Brain microvascular endothelial cell (primary cell): ENCODE measurements around the gene ADCY5.

Experiments used
- DNase-seq: peaks from one replicate; pipeline ENCODE4 v3.0.0-alpha.2; 2020
- H3K27ac ChIP-seq: fragments of 250-450 bp; sonication (Bioruptor Pico); 2 replicates; pipeline ENCODE4 v1.5.1; 2020; ENCODE audit warnings: mild to moderate bottlenecking, moderate library complexity
- H3K27me3 ChIP-seq: fragments of 250-450 bp; sonication (Bioruptor Pico); replicated peaks from 2 replicates; pipeline ENCODE4 v1.5.1; 2020; ENCODE audit warnings: mild to moderate bottlenecking
- H3K36me3 ChIP-seq: fragments of 250-450 bp; sonication (Bioruptor Pico); replicated peaks from 2 replicates; pipeline ENCODE4 v1.5.1; 2020; ENCODE audit warnings: mild to moderate bottlenecking
- H3K4me3 ChIP-seq: 2 replicates; pipeline ENCODE4 v1.5.1; 2011; ENCODE audit warnings: low read depth, mild to moderate bottlenecking, control low read depth, low read length, moderate library complexity
- CTCF ChIP-seq: IDR thresholded peaks from 2 replicates; pipeline ENCODE4 v1.5.1; 2011; ENCODE audit warnings: low read depth, mild to moderate bottlenecking, moderate library complexity, low read length, control low read depth, inconsistent platforms; ENCODE audit errors: missing control alignments
- in situ Hi-C: cut with HindIII; loops from 2 replicates; pipeline ENCODE4 v1.10.0; 2017; ENCODE audit warnings: low sequenced_read_pairs, low pct_ligation_motif_present

The ADCY5 gene

DNA sequence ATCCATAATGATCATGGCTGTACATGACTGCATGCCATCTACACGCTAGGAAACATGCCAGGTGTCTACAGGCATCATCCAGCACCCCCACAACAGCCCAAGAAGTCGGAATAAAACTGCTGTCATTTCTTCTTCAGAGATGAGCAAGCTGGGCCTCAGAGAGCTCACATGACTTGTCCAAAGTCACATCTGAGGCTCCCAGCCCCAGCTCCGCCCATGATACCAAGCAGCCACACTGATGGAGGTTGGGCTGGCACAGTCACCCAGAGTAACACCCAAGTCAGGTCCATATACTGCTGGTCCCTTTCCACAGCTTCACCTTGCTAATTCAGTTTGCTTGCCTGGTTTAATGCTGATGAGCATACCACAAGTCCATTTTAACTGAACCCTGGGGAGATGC, 130.5 kb downstream of the ADCY5 start:
- no peak for DNase-seq
- H3K27me3 ChIP-seq = peaks cover 23% of the 10 kb centered on the region
- no peak overlapping the region for H3K4me3 ChIP-seq
- no peak overlapping the region for H3K27ac ChIP-seq
- TF ChIP-seq CTCF = no peak
- in situ Hi-C loops = no loop called here
- H3K36me3 ChIP-seq = no peaks in the 10 kb centered on the region

- Histone ChIP-seq H3K36me3 (no peaks in the 10 kb centered on the region), H3K27ac (no peak overlapping the region), H3K4me3 (no peak overlapping the region), H3K27me3 (peaks cover 18% of the 10 kb centered on the region)
- in situ Hi-C loops = no loop called here
- no peak for TF ChIP-seq CTCF
- no peak for DNase-seq
Measured at GRCh38 chr3:123317716-123318115, 131.2 kb downstream of the ADCY5 start.

DNA sequence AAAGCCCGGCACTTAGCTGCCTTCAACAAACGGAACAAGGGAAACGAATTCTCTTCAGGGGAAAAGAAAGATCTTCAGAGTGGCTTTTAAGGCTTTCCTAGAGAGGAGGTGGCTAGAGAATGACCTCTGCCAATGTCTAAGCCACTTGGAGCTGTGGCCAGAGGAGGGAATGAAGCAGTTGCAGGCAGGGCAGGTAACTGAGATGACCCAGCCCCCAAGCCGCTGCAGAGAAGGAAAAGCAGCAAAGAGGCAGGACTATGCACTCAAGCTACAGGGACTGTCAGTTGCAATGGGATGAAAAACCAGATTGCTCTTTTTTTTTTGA, 133.7 kb downstream of the ADCY5 start:
- in situ Hi-C loops = no loop called here
- Histone ChIP-seq H3K36me3 (no peaks in the 10 kb centered on the region), H3K4me3 (no peak overlapping the region), H3K27ac (no peak overlapping the region), H3K27me3 (peaks cover 10% of the 10 kb centered on the region)
- TF ChIP-seq CTCF = no peak
- no peak for DNase-seq

GRCh38 chr3:123314359-123315270, 134.3 kb downstream of the ADCY5 start:
- in situ Hi-C loops = no loop called here
- no peak for TF ChIP-seq CTCF
- no peaks in the 10 kb centered on the region for H3K36me3 ChIP-seq
- peaks cover 5% of the 10 kb centered on the region for H3K27me3 ChIP-seq
- H3K4me3 ChIP-seq = no peak overlapping the region
- no peak overlapping the region for H3K27ac ChIP-seq
- no peak for DNase-seq

GRCh38 chr3:123313889-123314288, 135.0 kb downstream of the ADCY5 start:
- no peak for DNase-seq
- Histone ChIP-seq H3K36me3 (no peaks in the 10 kb centered on the region), H3K27me3 (peaks cover 3% of the 10 kb centered on the region), H3K4me3 (no peak overlapping the region), H3K27ac (no peak overlapping the region)
- in situ Hi-C loops = no loop called here
- no peak for TF ChIP-seq CTCF
